T follicular helper cell (primary cell): ENCODE data around the gene SCAANT1.

ENCODE experiments used
- DNase-seq: peaks from one replicate; pipeline ENCODE4 v3.0.0-alpha.2; 2020; ENCODE audit warnings: low read depth

The SCAANT1 gene

DNA sequence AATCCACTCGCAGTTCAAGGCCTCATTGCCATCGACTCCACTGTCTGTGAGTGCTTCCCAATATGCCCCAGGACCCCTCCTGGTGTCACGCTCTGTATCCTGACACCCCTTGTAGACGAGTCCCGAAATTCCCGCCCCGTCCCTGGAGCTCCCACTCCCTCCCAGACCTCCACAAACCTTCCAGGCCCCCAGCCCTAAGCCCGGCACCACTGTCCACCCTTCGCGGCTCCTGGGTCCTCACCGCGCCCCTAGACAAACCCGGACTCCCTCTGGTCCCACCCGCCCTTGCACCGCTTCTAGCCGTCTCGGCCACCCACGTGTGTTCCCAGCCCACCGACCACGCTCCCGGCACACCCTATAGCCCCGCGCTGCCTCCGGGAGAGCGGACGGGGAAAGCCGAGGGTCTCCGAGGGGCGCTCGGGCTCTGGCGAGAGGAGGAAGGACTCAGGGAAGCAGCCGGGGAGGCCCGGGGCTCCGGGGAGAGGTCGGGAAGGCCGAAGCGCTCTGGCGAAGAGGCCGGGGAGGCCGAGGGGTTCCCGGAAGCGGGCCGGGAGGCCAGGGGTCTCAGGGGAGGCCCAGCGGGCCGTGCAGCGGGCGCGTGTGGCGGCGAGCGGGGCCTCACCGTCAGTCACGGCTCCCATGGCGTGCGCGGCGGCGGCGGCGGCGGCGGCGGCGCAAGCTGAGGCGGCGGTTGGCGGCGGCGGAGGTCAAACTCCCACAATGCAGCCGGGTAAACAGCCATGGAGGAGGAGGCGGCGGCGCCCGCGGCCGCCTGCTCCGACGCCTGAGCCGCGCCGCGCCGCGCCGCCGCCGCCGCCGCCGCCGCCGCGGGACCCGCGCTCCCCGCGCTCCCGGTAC is 48.8 kb downstream of the SCAANT1 start, which contains the start of the genes ATXN7 and THOC7:
Gene ATXN7, plus strand, starts transcription at position 718 of the 858 bp plus-strand sequence. CDS start 48,732 bp downstream, outside the sequence.
Gene THOC7, minus strand, starts transcription at position 656 of the 858 bp plus-strand sequence. Its CDS starts 15 bp downstream, at position 641.
- peak; percentile 61 for DNase-seq

DNA sequence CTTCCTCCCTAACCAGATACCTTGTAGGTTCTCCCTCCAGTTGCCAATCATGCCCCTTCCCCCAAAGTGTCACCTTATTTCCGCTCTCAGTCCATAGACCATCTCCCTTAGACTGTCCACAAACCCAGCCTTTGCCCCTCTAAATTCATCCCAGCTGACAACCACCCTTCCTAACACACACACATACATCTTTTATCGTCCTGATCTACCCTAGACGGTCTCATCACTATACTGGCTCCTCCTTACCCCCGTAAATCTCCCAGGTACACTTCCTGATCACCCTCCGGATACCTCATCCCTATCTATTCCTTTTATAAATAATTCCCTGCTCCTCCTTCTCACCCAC is 49.4 kb downstream of the SCAANT1 start:
- no peak for DNase-seq
